ENCODE data around the gene NOSTRIN.
"Not testable (repeated sequence)": the region's sequence is repeated elsewhere in the genome, so short reads cannot be mapped to it uniquely, and the experiment has no call there.

NOSTRIN gene

DNA sequence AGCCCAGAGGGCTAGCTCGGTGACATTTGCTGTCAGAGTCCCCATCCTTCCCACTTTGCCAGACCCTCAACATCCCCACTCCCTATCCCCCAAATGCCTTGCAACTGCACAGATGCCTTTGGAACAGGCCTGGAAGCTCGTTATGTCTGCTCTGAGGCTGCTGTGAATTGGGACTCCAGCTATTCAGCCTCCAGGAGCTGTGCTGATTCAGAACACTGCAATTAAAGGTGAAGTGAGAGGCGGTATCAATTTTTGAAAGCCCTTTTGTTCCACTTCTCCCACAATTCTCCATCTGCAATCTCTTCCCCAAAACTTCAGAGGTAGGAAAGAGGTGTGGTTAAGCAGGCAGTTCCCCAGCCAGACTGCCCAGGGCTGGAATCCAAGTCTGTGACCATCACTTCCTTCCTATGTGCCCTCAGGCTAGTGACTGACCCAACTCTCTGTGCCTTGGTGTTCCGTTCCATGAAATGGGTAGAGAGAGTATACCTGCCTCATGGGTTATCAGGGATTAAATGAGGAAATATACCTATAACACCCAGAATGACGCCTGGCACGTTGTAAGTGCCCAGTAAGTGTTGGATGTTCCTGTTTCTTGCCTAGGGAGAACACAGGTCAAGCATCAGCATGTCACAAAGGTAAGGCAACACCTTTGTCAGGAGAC lies 17.5 kb downstream of the NOSTRIN start:
- no peak for DNase-seq

- DNase-seq, result no peak
Measured at GRCh38 chr2:168821577-168821976, 19.1 kb downstream of the NOSTRIN start.

- no peak for DNase-seq
Measured at GRCh38 chr2:168821992-168822391, 19.6 kb downstream of the NOSTRIN start.

DNA sequence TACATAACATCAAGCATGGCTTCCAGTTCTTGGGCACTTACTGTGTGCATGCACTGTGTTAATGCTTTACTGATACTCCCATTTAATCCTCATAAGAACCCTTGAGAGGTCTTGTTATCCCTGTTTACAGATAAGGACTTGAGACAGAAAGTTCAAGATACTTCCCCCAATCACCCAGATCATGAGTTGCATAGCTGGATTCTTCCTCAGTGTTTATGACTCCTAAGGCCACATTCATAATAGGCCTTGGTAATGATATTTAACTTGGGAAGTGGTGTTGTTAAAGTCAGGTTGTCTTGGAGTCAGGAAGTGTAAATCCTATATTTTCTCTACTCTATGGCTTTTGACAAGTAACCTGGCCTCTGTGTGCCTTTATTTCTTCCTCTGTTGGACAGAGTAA lies 22.7 kb downstream of the NOSTRIN start:
- no peak for DNase-seq

- no peak for DNase-seq
Measured at GRCh38 chr2:168830958-168831357, 28.5 kb downstream of the NOSTRIN start.

DNA sequence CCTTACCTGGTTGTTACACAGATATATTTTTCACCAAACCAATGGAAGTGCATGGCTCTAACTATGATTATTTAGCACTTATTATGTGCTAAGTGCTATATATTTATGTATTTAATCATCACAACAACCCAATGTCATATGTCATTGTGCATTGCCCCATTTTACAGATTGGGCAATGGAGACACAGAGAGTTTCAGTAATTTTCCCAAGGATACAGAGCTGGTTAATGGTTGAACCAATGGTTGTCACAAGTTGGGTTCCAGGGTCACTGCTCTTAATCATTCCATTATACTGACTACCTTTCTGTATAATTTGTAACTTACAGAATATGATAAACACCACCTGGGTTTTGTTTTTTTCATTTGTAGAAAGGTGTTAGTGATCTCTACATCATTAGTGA lies 29.2 kb downstream of the NOSTRIN start:
- no peak for DNase-seq

- DNase-seq, result no peak
Measured at GRCh38 chr2:168835969-168836368, 33.5 kb downstream of the NOSTRIN start.

DNA sequence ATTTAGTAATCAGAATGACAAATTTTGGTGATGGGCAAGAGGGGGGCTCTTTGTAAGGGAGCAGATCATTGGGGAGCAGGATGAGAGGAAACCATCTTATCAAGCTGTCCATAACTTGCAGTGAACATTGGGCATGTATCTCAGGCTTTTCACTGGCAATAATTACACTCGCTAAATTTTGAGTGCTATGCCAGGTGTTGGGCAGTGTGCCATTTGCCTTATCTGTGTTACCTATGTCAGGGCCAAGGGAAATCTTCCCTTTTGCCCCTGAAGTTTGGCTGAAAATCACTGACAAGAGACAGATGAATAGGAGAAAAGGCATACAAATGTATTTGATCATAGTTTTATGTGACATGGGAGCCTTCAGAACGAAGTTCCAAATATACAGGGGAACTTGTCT lies 39.0 kb downstream of the NOSTRIN start:
- DNase-seq, result no peak

- no peak for DNase-seq
Measured at GRCh38 chr2:168843253-168843652, 40.8 kb downstream of the NOSTRIN start.

DNA sequence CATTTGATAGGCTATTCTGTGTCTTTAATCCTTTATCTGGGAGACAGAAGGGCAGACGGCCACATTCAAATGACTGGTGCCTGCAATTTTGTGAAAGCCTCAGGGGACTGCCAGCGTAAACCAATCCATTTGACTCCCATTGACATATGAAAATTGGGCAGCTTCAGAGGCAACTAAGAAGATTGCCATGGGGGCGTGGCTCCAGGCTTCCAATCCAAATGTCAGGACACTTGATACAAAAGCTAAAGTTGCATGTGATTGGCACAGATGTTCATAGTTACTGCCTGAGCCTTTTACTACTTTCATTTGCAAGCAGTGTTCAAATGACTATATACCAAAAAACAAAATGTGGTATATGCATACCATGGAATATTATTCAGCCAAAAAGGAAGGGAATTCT lies 45.8 kb downstream of the NOSTRIN start:
- DNase-seq, result no peak

DNA sequence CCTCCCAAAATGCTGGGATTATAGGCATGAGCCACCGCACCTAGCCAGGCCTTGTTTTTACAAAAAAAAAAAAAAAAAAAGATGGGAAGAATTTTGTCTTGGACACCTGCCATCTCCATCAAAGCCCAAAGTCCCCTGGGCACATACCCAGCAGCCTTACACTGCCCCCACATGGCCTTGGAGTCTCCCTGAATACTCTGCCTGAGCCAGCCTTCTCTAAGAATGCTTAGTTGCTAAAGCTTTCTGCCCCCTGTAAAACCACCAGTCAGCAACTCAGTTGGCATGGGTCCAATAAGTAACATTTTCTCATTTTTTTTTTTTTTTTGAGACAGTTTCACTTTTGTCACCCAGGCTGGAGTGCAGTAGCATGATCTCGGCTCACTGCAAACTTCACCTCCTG lies 47.2 kb downstream of the NOSTRIN start:
- DNase-seq, result no peak

- no peak for DNase-seq
Measured at GRCh38 chr2:168850846-168851245, 48.4 kb downstream of the NOSTRIN start.

DNA sequence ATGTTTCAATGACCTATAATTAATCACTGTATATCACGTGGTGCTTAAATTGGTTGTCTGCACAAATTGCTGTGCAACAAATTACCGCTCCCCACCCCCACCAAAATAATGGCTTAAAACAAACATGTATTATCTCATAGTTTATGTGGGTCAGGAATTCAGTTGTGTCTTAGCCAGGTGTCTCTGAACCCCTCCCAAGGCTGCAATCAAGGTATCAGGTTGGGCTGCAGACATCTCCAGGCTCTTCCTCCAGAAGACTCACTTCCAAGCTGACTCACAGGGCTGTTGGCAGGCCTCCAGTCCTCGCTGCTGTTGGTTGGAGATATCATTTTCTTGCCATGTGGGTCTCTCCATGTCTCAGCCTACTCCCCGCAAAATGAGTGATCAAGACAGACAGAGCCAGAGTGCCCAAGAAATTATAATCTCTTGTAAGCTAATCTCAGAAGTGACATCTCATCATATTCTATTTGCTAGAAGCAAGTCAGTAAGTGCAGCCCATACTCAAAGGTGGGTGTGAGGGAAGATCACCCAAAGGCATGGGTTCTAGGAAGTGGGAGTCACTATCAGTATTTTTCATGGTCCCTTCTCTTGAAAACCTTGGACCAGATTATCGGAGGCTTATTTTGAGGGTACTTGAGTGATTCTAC lies 49.4 kb downstream of the NOSTRIN start:
- DNase-seq, result no peak

DNA sequence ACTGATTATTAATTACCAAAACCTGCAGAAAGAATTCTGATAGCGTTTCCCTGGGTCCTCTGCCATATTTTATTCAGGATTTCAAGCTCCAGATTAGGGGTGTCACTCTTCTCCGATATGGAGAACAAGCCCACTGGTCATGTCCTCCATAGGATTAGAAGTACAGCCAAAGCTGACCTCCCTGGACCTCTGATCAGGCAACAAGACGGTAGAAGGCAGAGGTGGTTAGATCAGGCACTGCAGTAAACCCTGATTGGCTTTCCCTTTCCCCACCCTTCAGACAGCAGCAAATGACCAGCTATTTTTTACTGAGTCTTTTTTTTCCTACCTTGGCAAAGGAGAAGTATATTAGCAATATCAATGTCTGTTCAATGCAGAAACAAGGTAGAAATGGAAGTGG lies 50.0 kb downstream of the NOSTRIN start:
- DNase-seq, result no peak

- DNase-seq, result no peak
Measured at GRCh38 chr2:168853471-168853870, 51.0 kb downstream of the NOSTRIN start.

DNA sequence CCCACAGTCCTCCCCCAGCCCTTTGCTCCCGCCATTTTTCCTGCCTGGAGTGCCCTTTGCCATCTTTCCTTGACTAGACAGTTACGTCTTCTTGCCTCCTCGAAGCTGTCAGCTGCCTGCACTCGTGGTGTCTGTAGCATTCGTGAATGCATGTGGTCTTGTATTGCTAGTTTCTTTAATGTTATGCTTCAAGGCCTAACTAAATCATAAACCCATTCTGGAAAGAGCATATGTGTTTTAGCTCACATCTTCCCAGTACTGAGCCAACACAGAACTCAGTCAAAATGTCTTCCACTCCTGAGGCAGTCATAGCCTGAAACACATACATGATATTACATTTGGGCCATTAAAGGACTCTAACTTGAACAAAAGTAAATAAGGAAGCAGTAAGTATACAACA lies 52.2 kb downstream of the NOSTRIN start:
- DNase-seq, result no peak

GRCh38 chr2:168855601-168856000 lies 53.2 kb downstream of the NOSTRIN start:
- no peak for DNase-seq

- DNase-seq, result no peak
Measured at GRCh38 chr2:168858146-168858545, 55.7 kb downstream of the NOSTRIN start.

DNA sequence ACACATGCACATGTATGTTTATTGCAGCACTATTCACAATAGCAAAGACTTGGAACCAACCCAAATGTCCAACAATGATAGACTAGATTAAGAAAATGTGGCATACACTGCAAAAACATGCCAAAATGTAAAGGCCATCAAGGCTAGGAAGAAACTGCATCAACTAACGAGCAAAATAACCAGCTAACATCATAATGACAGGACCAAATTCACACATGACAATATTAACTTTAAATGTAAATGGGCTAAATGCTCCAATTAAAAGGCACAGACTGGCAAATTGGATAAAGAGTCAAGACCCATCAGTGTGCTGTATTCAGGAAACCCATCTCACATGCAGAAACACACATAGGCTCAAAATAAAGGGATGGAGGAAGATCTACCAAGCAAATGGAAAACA lies 64.7 kb downstream of the NOSTRIN start:
- not testable (repeated sequence) for DNase-seq

GRCh38 chr2:168870369-168870768 lies 67.9 kb downstream of the NOSTRIN start:
- not testable (repeated sequence) for DNase-seq

DNA sequence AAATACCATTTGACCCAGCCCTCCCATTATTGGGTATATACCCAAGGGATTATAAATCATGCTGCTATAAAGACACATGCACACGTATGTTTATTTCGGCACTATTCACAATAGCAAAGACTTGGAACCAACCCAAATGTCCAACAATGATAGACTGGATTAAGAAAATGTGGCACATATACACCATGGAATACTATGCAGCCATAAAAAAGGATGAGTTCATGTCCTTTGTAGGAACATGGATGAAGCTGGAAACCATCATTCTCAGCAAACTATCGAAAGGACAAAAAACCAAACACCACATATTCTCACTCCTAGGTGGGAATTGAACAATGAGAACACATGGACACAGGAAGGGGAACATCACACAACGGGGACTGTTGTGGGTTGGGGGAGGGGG lies 68.4 kb downstream of the NOSTRIN start:
- DNase-seq, result not testable (repeated sequence)

GRCh38 chr2:168874368-168875054 lies 72.1 kb downstream of the NOSTRIN start:
- DNase-seq, result no peak

DNA sequence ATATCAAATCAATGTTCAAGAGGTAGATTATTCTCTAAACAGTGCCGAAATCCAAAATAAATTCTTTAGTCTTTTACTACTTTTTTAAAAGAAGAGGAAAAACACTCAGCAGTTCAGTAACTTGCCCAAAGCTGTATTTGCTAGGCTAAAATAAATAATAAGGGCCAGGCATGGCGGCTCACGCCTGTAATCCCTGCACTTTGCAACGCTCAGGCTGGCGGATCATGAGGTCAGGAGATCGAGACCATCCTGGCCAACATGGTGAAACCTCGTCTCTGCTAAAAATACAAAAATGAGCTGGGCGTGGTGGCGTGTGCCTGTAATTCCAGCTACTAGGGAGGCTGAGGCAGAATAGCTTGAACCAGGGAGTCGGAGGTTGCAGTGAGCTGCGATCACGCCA lies 79.7 kb downstream of the NOSTRIN start:
- DNase-seq, result not testable (repeated sequence)

DNA sequence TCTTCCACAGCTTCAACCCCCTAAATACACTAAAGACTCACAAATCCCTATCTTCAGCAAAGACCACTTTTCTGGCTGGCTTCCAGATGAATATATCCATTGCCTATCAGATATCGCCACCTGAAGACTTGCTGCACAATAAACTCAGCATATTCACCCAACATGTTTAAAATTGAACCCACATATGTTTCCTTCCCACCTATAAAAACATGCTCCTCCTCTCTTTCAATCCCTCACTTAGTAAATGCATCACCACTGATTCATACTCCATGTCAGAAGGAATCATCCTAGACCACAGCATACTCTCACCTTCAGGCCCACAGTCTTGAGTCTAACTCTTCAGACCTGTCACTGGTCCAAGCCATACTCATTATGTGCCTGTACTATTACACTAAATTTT lies 82.5 kb downstream of the NOSTRIN start:
- DNase-seq, result no peak

Data from CD4-positive, alpha-beta T cell treated with Interleukin-15 for 1 hour (primary cell).